Trophoblast cell (in vitro differentiated cells and primary cell): ENCODE data around the gene TTL.
A peak's percentile ranks its signal among the peaks of the same experiment; 100 is the strongest.

Source experiments
- DNase-seq, 2 donors: peaks; one replicate each; pipeline ENCODE4 v3.0.0-alpha.2; 2016
- H2AFZ ChIP-seq: 2 replicates; pipeline ENCODE4 v1.6.1; 2013; ENCODE audit warnings: low read length, moderate library complexity, mild to moderate bottlenecking; ENCODE audit not compliant: insufficient read depth, poor library complexity
- H2AK5ac ChIP-seq: 2 replicates; pipeline ENCODE4 v1.6.1; 2013; ENCODE audit warnings: mild to moderate bottlenecking, low read length
- H2BK120ac ChIP-seq: 2 replicates; pipeline ENCODE4 v1.6.1; 2013; ENCODE audit warnings: low read length, mild to moderate bottlenecking, moderate library complexity; ENCODE audit not compliant: insufficient read depth, poor library complexity
- H2BK12ac ChIP-seq: 2 replicates; pipeline ENCODE4 v1.6.1; 2013; ENCODE audit warnings: mild to moderate bottlenecking, low read length, moderate library complexity
- H2BK5ac ChIP-seq: 2 replicates; pipeline ENCODE4 v1.6.1; 2013; ENCODE audit warnings: low read length, low read depth, moderate library complexity, mild to moderate bottlenecking; ENCODE audit not compliant: poor library complexity
- H3K14ac ChIP-seq: 2 replicates; pipeline ENCODE4 v1.6.1; 2013; ENCODE audit warnings: mild to moderate bottlenecking, low read length
- H3K18ac ChIP-seq: 2 replicates; pipeline ENCODE4 v1.6.1; 2013; ENCODE audit warnings: mild to moderate bottlenecking, low read length
- H3K23ac ChIP-seq: 2 replicates; pipeline ENCODE4 v1.6.1; 2013; ENCODE audit warnings: low read length
- H3K27ac ChIP-seq: 2 replicates; pipeline ENCODE4 v1.5.1; 2013; ENCODE audit warnings: low read depth, mild to moderate bottlenecking, inconsistent platforms, low read length, moderate library complexity
- H3K27me3 ChIP-seq: 2 replicates; pipeline ENCODE4 v1.6.1; 2013; ENCODE audit warnings: inconsistent platforms, mild to moderate bottlenecking, low read length, moderate library complexity; ENCODE audit not compliant: insufficient read depth
- H3K36me3 ChIP-seq, 2 experiments: 1 replicate in 1 of 2; 2 replicates in 1 of 2; pipeline ENCODE4 v1.6.1; 2013; ENCODE audit warnings: low read length in 2 of 2, mild to moderate bottlenecking in 2 of 2, moderate library complexity in 1 of 2; ENCODE audit not compliant: insufficient read depth in 2 of 2, control insufficient read depth in 1 of 2
- H3K4ac ChIP-seq: 2 replicates; pipeline ENCODE4 v1.6.1; 2013; ENCODE audit warnings: low read depth, mild to moderate bottlenecking, low read length, moderate library complexity
- H3K4me1 ChIP-seq, 2 experiments: 1 replicate in 1 of 2; 2 replicates in 1 of 2; pipeline ENCODE4 v1.6.1; 2013; ENCODE audit warnings: low read length in 2 of 2, mild to moderate bottlenecking in 2 of 2, moderate library complexity in 1 of 2; ENCODE audit not compliant: insufficient read depth in 2 of 2, control insufficient read depth in 1 of 2
- H3K4me2 ChIP-seq: 2 replicates; pipeline ENCODE4 v1.6.1; 2013; ENCODE audit warnings: inconsistent platforms, mild to moderate bottlenecking, low read length, moderate library complexity
- H3K4me3 ChIP-seq: 2 replicates; pipeline ENCODE4 v1.5.1; 2013; ENCODE audit warnings: mild to moderate bottlenecking, low read depth, low read length, inconsistent platforms
- H3K79me1 ChIP-seq: one replicate; pipeline ENCODE4 v1.6.1; 2013; ENCODE audit warnings: low read length
- H3K79me2 ChIP-seq: 2 replicates; pipeline ENCODE4 v1.6.1; 2013; ENCODE audit warnings: low read length, mild to moderate bottlenecking; ENCODE audit not compliant: control insufficient read depth, insufficient read depth, poor library complexity
- H3K9ac ChIP-seq: 2 replicates; pipeline ENCODE4 v1.6.1; 2013; ENCODE audit warnings: mild to moderate bottlenecking, low read length
- H3K9me3 ChIP-seq: 2 replicates; pipeline ENCODE4 v1.6.1; 2013; ENCODE audit warnings: low read depth, mild to moderate bottlenecking, control low read depth, inconsistent platforms, low read length; ENCODE audit not compliant: insufficient read depth
- H4K12ac ChIP-seq: 2 replicates; pipeline ENCODE4 v1.6.1; 2013; ENCODE audit warnings: low read depth, mild to moderate bottlenecking, low read length, moderate library complexity
- H4K8ac ChIP-seq: 2 replicates; pipeline ENCODE4 v1.6.1; 2013; ENCODE audit warnings: low read depth, mild to moderate bottlenecking, low read length, moderate library complexity
- H4K91ac ChIP-seq: one replicate; pipeline ENCODE4 v1.6.1; 2013; ENCODE audit warnings: low read depth, mild to moderate bottlenecking, low read length, moderate library complexity
- WGBS: extraction: QIAGEN DNeasy Blood & Tissue Kit; methylation state at CpG from one replicate; pipeline ENCODE4 v1.1.7; 2013; ENCODE audit warnings: missing lambda C conversion rate; ENCODE audit not compliant: insufficient read length, insufficient coverage; ENCODE audit errors: extremely low coverage; 5-methylcytosine and 5-hydroxymethylcytosine counted together

The TTL gene

GRCh38 chr2:112582314-112582746, 100.4 kb downstream of the TTL start:
- peak in 1 of 2 donors; percentile 81 for DNase-seq
- H3K14ac ChIP-seq: no peak overlapping the region
- no peak overlapping the region for H3K4ac ChIP-seq
- H3K4me2 ChIP-seq: no peak overlapping the region
- no peak overlapping the region for H3K18ac ChIP-seq
- H2AFZ ChIP-seq: no peak overlapping the region
- no peak overlapping the region for H4K91ac ChIP-seq
- no peak overlapping the region for H4K12ac ChIP-seq
- H2BK120ac ChIP-seq: no peak overlapping the region
- H3K9ac ChIP-seq: no peak overlapping the region
- peaks cover 13% of the 10 kb centered on the region for H3K79me1 ChIP-seq
- H3K23ac ChIP-seq: no peak overlapping the region
- H3K4me3 ChIP-seq: no peak overlapping the region
- H4K8ac ChIP-seq: no peak overlapping the region
- H3K36me3 ChIP-seq: peaks cover 4 to 6% of the 10 kb centered on the region in 2 experiments
- no peak overlapping the region for H2AK5ac ChIP-seq
- no peaks in the 10 kb centered on the region for H3K9me3 ChIP-seq
- no peak overlapping the region for H2BK12ac ChIP-seq
- peaks cover 10% of the 10 kb centered on the region for H3K79me2 ChIP-seq
- H3K27me3 ChIP-seq: no peaks in the 10 kb centered on the region
- H2BK5ac ChIP-seq: no peak overlapping the region
- no CpG with 5 or more reads among the region's 10 CpGs for WGBS
- peaks cover 11 to 14% of the 10 kb centered on the region in 2 experiments for H3K4me1 ChIP-seq
- no peak overlapping the region for H3K27ac ChIP-seq

- Histone ChIP-seq H3K4me3 (peak overlapping the region; percentile 85), H4K91ac (peak overlapping the region; percentile 82), H2AK5ac (peak overlapping the region; percentile 63), H3K79me1 (peaks cover 13% of the 10 kb centered on the region), H3K27ac (peak overlapping the region; percentile 41), H3K23ac (no peak overlapping the region), H3K9ac (peak overlapping the region; percentile 64), H4K12ac (peak overlapping the region; percentile 96), H2BK120ac (peak overlapping the region; percentile 16), H3K14ac (peak overlapping the region; percentile 82), H3K79me2 (peaks cover 10% of the 10 kb centered on the region), H3K4me2 (peak overlapping the region; percentile 64), H3K4ac (peak overlapping the region; percentile 46), H3K18ac (peak overlapping the region; percentile 95), H2BK5ac (peak overlapping the region; percentile 8), H4K8ac (peak overlapping the region; percentile 95), H3K9me3 (no peaks in the 10 kb centered on the region), H3K36me3 (peaks cover 4 to 9% of the 10 kb centered on the region in 2 experiments), H3K4me1 (peaks cover 11 to 14% of the 10 kb centered on the region in 2 experiments), H3K27me3 (no peaks in the 10 kb centered on the region), H2AFZ (peak overlapping the region; percentile 93), H2BK12ac (no peak overlapping the region)
- WGBS: no CpG with 5 or more reads among the region's 19 CpGs
- peak in 1 of 2 donors; percentile 25 for DNase-seq
These were observed 101.7 kb downstream of the TTL start for GRCh38 chr2:112583497-112584133.

- peak within 1 kb of the TSS; percentile 64 for H3K4me2 ChIP-seq
- peak within 1 kb of the TSS; percentile 93 for H2AFZ ChIP-seq
- peak within 1 kb of the TSS; percentile 97 for H4K91ac ChIP-seq
- peak within 1 kb of the TSS; percentile 89 for H2BK5ac ChIP-seq
- peak within 1 kb of the TSS; percentile 84 for H3K9ac ChIP-seq
- H3K79me1 ChIP-seq: peaks cover 13% of the 10 kb centered on the region
- H3K27ac ChIP-seq: peak within 1 kb of the TSS; percentile 95
- H3K14ac ChIP-seq: peak within 1 kb of the TSS; percentile 98
- H3K4ac ChIP-seq: peak within 1 kb of the TSS; percentile 95
- peaks cover 10% of the 10 kb centered on the region for H3K79me2 ChIP-seq
- H3K4me3 ChIP-seq: peak within 1 kb of the TSS; percentile 85
- peaks cover 4 to 11% of the 10 kb centered on the region in 2 experiments for H3K36me3 ChIP-seq
- H2BK120ac ChIP-seq: peak within 1 kb of the TSS; percentile 82
- peak within 1 kb of the TSS; percentile 99 for H4K8ac ChIP-seq
- no peak within 1 kb of the TSS for H3K23ac ChIP-seq
- H3K18ac ChIP-seq: peak within 1 kb of the TSS; percentile 98
- H3K4me1 ChIP-seq: peaks cover 11 to 14% of the 10 kb centered on the region in 2 experiments
- DNase-seq: peak; percentile 97
- peak within 1 kb of the TSS; percentile 88 for H2AK5ac ChIP-seq
- H3K9me3 ChIP-seq: no peaks in the 10 kb centered on the region
- H2BK12ac ChIP-seq: peak within 1 kb of the TSS; percentile 27
- H4K12ac ChIP-seq: peak within 1 kb of the TSS; percentile 96
- no CpG with 5 or more reads among the region's 54 CpGs for WGBS
- no peaks in the 10 kb centered on the region for H3K27me3 ChIP-seq
These were observed 102.4 kb downstream of the TTL start, which contains the start of gene CHCHD5 for GRCh38 chr2:112584134-112584890. TSS of gene CHCHD5 (plus strand) at chr2:112584609. CDS start at chr2:112584648, 39 bp downstream.

DNA sequence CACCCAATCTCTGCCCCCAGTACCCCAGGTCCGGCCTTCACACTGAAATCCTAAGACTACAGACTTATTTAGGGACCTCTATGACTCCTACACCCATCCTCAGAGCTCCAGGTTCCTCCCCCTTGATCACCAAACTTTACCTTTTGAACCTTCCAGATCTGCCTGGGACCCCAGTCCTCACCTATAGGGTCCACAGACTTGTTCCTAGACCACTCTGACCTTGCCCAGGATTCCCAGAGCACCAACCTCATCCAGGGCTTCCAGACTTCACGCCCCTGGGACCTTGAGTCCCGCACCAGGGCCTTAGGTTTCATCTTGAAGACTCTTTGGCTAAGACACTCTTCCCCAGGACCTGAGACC, 102.9 kb downstream of the TTL start:
- peaks cover 10% of the 10 kb centered on the region for H3K79me2 ChIP-seq
- peaks cover 7 to 11% of the 10 kb centered on the region in 2 experiments for H3K36me3 ChIP-seq
- H3K4me1 ChIP-seq: peaks cover 11 to 14% of the 10 kb centered on the region in 2 experiments
- no CpG with 5 or more reads among the region's 3 CpGs for WGBS
- H2BK120ac ChIP-seq: peak overlapping the region; percentile 82
- H2AFZ ChIP-seq: peak overlapping the region; percentile 84
- peak overlapping the region; percentile 88 for H2AK5ac ChIP-seq
- DNase-seq: no peak
- peak overlapping the region; percentile 73 for H3K18ac ChIP-seq
- no peaks in the 10 kb centered on the region for H3K27me3 ChIP-seq
- peak overlapping the region; percentile 89 for H2BK5ac ChIP-seq
- peak overlapping the region; percentile 98 for H3K14ac ChIP-seq
- H3K9me3 ChIP-seq: no peaks in the 10 kb centered on the region
- H4K12ac ChIP-seq: peak overlapping the region; percentile 91
- H3K4ac ChIP-seq: peak overlapping the region; percentile 95
- peak overlapping the region; percentile 23 for H2BK12ac ChIP-seq
- peaks cover 13% of the 10 kb centered on the region for H3K79me1 ChIP-seq
- peak overlapping the region; percentile 97 for H4K91ac ChIP-seq
- H3K27ac ChIP-seq: peak overlapping the region; percentile 95
- H4K8ac ChIP-seq: peak overlapping the region; percentile 99
- H3K4me2 ChIP-seq: peak overlapping the region; percentile 64
- H3K9ac ChIP-seq: peak overlapping the region; percentile 84
- peak overlapping the region; percentile 85 for H3K4me3 ChIP-seq
- no peak overlapping the region for H3K23ac ChIP-seq
